Tibial nerve (tissue), 3 donors: ENCODE measurements around the gene RBMS3.

Source experiments
- POLR2A ChIP-seq, 2 donors: fragments of 450-650 bp; IDR thresholded peaks; one replicate each; pipeline ENCODE4 v1.6.1; 2017; ENCODE audit warnings: antibody characterized with exemption in 2 of 2, mild to moderate bottlenecking in 2 of 2, moderate library complexity in 2 of 2
- TF ChIP-seq, protein P1 (sequence below), 5 experiments: fragments of 200-600 bp in 3 of 5; fragments of 450-650 bp in 2 of 5; sonication (generic) in 3 of 5; IDR thresholded peaks; one replicate each; pipeline ENCODE4 v1.5.1; 2016 to 2019; ENCODE audit warnings: antibody characterized with exemption in 5 of 5, mild to moderate bottlenecking in 3 of 5, moderate library complexity in 2 of 5

DNA sequence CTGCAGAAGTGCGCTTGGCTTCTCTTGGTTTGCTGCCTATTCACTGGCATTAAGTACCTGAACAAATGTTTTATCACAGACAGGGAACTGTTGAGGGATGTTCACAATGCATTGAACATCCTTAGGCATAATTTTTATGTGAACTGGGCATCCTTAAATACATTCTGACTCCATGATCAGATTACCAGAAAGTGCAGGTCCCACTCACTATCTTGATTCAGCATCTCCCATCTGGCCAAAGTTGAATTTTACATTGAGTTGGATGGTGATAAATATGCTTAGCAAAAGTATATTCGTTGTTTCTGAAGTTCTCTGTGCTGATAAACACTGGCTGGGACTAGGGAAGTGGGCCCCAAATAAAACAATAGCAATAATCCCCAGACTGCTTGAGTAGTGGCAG, 108.5 kb downstream of the RBMS3 start:
- TF ChIP-seq, protein P1, sequence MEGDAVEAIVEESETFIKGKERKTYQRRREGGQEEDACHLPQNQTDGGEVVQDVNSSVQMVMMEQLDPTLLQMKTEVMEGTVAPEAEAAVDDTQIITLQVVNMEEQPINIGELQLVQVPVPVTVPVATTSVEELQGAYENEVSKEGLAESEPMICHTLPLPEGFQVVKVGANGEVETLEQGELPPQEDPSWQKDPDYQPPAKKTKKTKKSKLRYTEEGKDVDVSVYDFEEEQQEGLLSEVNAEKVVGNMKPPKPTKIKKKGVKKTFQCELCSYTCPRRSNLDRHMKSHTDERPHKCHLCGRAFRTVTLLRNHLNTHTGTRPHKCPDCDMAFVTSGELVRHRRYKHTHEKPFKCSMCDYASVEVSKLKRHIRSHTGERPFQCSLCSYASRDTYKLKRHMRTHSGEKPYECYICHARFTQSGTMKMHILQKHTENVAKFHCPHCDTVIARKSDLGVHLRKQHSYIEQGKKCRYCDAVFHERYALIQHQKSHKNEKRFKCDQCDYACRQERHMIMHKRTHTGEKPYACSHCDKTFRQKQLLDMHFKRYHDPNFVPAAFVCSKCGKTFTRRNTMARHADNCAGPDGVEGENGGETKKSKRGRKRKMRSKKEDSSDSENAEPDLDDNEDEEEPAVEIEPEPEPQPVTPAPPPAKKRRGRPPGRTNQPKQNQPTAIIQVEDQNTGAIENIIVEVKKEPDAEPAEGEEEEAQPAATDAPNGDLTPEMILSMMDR (IDR thresholded peaks at IDR 0.05) = no peak
- TF ChIP-seq POLR2A (IDR thresholded peaks at IDR 0.05) = no peak
